ENCODE measurements around the gene PAQR8. TPM values are rescaled to one million over a fixed set of nuclear protein-coding genes. Genes with fewer than 3 reads are reported as not detected.
A peak's percentile ranks its signal among the peaks of the same experiment; 100 is the strongest.

The PAQR8 gene
- total and polyA plus RNA-seq, 2 of the 13 experiments (the other 11 are each of a cell fraction or from before 2014, with no cell fraction given): 37.7 to 50.7 TPM

- TF ChIP-seq FOXP4 (CRISPR knock-in tag; IDR thresholded peaks at IDR 0.05) (no peak; the same call in none of the 2 replicates), SP5 (CRISPR knock-in tag; IDR thresholded peaks at IDR 0.05; ENCODE audit: borderline replicate concordance, low read depth) (peak; percentile 60), ZNF724P (CRISPR knock-in tag; IDR thresholded peaks at IDR 0.05; ENCODE audit: borderline replicate concordance) (no peak), TRIM24 (CRISPR knock-in tag; IDR thresholded peaks at IDR 0.05) (no peak), ZNF224 (CRISPR knock-in tag; IDR thresholded peaks at IDR 0.05) (no peak), NCOA5 (CRISPR knock-in tag; IDR thresholded peaks at IDR 0.05) (no peak), BRCA1 (CRISPR knock-in tag; IDR thresholded peaks at IDR 0.05) (no peak), DNMT1 (CRISPR knock-in tag; IDR thresholded peaks at IDR 0.05) (no peak), ZNF589 (CRISPR knock-in tag; conservative IDR thresholded peaks at IDR 0.05) (no peak; the same call in 1 of the 2 replicates), ZNF549 (CRISPR knock-in tag; IDR thresholded peaks at IDR 0.05) (no peak), ESRRA (CRISPR knock-in tag; IDR thresholded peaks at IDR 0.05; ENCODE audit: low read depth) (no peak), ZNF296 (CRISPR knock-in tag; conservative IDR thresholded peaks at IDR 0.05) (no peak), ZNF343 (CRISPR knock-in tag; IDR thresholded peaks at IDR 0.05) (no peak), PTBP1 (IDR thresholded peaks at IDR 0.05; ENCODE audit: low read depth, low read length, poor library complexity, severe bottlenecking) (no peak), SKI (IDR thresholded peaks at IDR 0.05; ENCODE audit: partially characterized antibody) (no peak), POGZ (CRISPR knock-in tag; IDR thresholded peaks at IDR 0.05) (0 out of 2 replicates have a peak, but pooled peaks have one; percentile 37), ZNF768 (CRISPR knock-in tag; IDR thresholded peaks at IDR 0.05) (no peak), ZKSCAN1 (IDR thresholded peaks at IDR 0.05; ENCODE audit: low read length) (no peak)
- TF ChIP-seq, protein P1, sequence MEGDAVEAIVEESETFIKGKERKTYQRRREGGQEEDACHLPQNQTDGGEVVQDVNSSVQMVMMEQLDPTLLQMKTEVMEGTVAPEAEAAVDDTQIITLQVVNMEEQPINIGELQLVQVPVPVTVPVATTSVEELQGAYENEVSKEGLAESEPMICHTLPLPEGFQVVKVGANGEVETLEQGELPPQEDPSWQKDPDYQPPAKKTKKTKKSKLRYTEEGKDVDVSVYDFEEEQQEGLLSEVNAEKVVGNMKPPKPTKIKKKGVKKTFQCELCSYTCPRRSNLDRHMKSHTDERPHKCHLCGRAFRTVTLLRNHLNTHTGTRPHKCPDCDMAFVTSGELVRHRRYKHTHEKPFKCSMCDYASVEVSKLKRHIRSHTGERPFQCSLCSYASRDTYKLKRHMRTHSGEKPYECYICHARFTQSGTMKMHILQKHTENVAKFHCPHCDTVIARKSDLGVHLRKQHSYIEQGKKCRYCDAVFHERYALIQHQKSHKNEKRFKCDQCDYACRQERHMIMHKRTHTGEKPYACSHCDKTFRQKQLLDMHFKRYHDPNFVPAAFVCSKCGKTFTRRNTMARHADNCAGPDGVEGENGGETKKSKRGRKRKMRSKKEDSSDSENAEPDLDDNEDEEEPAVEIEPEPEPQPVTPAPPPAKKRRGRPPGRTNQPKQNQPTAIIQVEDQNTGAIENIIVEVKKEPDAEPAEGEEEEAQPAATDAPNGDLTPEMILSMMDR (CRISPR knock-in tag; IDR thresholded peaks at IDR 0.05): no peak
- TF ChIP-seq, protein P2, sequence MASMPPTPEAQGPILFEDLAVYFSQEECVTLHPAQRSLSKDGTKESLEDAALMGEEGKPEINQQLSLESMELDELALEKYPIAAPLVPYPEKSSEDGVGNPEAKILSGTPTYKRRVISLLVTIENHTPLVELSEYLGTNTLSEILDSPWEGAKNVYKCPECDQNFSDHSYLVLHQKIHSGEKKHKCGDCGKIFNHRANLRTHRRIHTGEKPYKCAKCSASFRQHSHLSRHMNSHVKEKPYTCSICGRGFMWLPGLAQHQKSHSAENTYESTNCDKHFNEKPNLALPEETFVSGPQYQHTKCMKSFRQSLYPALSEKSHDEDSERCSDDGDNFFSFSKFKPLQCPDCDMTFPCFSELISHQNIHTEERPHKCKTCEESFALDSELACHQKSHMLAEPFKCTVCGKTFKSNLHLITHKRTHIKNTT (CRISPR knock-in tag; IDR thresholded peaks at IDR 0.05): no peak
- TF ChIP-seq, protein P3, sequence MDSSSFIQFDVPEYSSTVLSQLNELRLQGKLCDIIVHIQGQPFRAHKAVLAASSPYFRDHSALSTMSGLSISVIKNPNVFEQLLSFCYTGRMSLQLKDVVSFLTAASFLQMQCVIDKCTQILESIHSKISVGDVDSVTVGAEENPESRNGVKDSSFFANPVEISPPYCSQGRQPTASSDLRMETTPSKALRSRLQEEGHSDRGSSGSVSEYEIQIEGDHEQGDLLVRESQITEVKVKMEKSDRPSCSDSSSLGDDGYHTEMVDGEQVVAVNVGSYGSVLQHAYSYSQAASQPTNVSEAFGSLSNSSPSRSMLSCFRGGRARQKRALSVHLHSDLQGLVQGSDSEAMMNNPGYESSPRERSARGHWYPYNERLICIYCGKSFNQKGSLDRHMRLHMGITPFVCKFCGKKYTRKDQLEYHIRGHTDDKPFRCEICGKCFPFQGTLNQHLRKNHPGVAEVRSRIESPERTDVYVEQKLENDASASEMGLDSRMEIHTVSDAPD (CRISPR knock-in tag; IDR thresholded peaks at IDR 0.05): no peak
- TF ChIP-seq, protein P4, sequence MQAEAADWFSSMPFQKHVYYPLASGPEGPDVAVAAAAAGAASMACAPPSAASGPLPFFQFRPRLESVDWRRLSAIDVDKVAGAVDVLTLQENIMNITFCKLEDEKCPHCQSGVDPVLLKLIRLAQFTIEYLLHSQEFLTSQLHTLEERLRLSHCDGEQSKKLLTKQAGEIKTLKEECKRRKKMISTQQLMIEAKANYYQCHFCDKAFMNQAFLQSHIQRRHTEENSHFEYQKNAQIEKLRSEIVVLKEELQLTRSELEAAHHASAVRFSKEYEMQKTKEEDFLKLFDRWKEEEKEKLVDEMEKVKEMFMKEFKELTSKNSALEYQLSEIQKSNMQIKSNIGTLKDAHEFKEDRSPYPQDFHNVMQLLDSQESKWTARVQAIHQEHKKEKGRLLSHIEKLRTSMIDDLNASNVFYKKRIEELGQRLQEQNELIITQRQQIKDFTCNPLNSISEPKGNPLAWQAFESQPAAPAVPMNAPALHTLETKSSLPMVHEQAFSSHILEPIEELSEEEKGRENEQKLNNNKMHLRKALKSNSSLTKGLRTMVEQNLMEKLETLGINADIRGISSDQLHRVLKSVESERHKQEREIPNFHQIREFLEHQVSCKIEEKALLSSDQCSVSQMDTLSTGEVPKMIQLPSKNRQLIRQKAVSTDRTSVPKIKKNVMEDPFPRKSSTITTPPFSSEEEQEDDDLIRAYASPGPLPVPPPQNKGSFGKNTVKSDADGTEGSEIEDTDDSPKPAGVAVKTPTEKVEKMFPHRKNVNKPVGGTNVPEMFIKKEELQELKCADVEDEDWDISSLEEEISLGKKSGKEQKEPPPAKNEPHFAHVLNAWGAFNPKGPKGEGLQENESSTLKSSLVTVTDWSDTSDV (CRISPR knock-in tag; IDR thresholded peaks at IDR 0.05): no peak
These were observed 58.9 kb downstream of the PAQR8 start (continued) for GRCh38 chr6:52420668-52421358.
